Inflammatory macrophage (primary cell): ENCODE data around the gene WDR27.
"Not testable (repeated sequence)": the region's sequence is repeated elsewhere in the genome, so short reads cannot be mapped to it uniquely, and the experiment has no call there.

Source experiments
- DNase-seq, 2 donors: peaks; one replicate each; pipeline ENCODE4 v3.0.0-alpha.2; 2020 to 2022

Gene WDR27

DNA sequence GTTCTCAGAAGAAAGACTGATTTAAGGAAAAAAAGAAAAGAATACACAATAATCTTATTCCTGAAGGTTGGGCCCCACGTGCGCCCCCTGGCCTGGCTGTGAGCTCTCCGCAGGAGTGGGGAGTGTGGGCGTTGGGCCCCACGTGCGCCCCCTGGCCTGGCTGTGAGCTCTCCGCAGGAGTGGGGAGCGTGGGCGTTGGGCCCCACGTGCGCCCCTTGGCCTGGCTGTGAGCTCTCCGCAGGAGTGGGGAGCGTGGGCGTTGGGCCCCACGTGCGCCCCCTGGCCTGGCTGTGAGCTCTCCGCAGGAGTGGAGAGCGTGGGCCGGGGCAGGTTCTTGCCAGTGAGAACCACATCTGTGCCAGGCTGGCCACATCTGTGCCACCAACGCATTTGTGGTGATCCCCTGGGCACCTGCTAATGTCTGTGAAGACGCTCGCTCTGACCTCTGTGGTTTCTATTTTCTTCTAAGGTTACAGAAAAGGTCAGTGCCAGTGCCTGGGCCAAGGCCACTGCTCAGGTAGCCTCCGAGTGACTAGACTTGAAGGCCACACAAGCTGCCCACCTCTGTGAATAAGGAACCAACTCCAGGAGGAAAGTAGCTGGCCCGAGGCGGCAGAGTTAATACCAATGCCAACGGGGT lies 41.0 kb downstream of the WDR27 start:
- no peak for DNase-seq

DNA sequence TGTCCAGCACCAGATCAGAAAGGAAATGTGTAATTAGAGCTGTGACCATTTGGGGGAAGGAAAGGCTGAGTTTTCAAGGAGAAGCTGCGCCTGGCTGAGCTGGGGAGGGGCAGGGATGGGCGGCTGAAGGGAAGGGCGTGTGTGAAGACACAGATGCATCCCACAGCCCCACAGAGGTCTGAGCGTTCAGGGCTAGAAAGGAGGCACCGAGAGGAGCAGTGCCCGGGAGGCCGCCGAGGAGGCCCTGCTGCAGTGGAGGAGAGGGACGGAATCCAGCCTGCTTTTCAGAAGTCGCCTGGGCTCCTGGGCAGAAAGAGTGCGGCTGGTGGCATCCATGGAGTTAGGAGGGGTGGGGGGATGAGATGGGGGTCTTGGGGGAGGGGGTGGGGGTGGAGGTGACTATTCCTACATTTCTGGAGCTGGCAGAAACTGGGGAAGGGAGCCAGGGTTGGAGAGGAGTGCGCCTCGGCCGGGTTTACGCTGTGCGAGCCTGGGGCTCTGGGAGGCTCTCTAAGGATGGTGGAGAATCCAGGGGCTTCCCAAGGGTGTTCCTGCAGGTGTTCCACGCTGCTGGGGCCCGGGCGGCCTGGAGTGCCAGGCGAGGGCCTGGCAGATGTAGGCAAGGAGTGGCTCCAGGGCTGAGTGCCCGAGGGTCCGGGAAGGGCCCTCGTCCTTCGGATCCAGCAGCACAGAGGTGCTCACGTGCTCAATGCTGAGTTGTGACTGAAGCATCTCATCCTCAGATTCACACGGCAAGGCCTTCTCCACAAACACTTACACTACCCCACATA lies 41.8 kb downstream of the WDR27 start:
- no peak for DNase-seq

DNA sequence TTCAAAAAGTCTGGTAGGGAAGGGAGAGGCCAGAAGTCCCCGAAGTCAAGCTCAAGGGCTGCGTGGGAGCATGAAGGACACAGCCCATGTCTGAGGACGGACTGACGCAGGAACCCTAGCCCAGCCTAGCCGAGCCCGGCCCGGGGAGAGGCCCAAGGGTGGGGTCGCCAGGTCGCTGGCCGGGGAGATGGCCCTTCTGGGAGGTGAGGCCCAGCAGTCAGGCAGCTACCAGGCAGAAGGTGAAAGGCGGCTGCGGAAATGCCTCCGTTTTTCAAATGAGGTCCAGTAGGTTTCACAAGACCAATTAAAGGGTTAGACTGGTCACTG lies 44.6 kb downstream of the WDR27 start:
- DNase-seq = no peak

DNA sequence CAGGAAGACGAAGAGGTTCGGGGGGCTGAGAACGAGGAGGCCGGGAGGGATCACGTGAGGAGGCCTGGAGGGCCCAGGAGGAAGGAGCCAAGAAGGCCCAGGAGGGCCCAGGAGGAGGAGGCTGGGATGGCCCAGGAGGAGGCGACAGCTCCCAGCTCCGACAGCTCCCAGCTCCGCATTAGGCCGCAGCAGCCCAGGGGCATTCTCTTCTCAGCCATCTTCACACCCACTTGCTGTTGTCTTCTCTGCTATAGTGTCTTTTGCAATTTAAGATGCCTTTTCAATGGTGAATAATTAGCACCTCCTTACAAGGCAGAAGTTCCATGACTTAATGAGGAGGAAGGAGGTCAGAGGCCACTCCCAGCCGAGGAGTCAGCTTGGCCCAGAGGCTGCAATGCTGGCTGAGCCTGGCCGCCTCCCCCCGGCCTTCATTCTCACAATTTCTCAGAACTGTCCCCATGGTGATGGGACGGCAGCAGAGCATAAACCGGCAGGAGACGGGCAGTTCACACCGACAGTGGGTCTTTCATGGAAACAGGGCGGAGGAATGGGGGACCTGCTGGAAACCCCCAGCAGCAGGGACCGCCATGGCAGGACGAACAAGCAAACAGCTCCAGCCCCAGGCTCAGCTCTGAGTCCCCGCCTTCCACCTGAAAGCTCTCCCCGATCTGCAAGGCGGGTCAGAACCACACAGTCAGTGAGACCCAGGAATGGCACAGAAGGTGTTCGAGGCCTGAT lies 45.1 kb downstream of the WDR27 start:
- DNase-seq = no peak

DNA sequence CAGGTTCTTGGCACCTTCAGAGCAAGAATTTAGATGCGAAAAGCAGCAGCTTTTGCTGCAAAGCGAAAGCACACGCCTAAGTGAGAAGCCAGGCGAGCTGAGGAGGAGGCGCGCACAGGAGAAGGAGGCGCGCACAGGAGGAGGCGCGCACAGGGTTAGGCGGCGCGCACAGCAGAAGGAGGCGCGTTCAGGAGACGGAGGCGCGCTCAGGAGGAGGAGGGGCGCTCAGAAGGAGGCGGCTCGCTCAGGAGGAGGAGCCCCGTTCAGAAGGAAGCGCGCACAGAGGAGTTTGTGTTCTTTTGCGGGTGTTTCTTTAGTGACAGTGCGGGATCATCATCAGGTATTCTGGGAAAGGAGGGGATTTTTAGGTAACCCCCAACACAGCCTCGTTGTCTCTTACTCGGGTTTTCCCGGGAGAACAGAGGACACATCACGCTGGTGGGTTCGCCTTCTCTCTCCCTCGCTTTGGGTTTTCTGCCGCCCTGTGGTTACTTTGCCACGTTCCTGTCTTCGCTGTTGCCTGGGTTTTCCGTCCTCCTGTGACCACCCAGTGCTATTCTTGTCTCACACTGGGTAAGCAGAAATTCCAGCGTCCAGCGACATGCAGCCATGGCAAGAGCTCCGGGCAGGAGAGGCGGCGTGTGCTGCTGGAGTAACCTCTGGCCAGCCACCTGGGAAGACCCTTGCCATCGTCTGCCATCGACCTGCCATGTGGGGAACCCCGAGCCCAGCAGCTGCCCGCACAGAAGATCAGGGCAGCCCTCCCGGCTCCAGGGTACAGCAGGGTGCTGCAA lies 47.0 kb downstream of the WDR27 start:
- peak; percentile 70 to 76 for DNase-seq

DNA sequence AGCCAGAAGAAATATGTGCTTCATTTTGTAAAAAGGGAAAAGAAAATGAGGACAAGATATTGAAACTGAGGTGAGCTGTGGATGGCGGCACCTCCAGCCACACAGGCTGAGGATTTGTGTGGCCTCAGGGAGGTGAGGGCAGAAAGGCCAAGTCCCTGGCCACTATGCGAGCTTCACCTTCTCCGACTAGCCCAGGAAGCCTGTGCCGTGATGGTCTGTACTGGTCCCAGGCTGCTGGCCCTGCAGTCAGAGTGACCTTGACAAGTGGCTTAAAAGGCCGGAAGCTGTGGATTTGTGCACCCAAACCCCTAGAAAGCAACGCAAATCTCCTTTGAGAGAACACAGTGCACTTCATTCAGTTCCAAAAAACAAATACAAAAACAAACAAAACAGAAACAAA lies 48.1 kb downstream of the WDR27 start:
- DNase-seq = no peak

DNA sequence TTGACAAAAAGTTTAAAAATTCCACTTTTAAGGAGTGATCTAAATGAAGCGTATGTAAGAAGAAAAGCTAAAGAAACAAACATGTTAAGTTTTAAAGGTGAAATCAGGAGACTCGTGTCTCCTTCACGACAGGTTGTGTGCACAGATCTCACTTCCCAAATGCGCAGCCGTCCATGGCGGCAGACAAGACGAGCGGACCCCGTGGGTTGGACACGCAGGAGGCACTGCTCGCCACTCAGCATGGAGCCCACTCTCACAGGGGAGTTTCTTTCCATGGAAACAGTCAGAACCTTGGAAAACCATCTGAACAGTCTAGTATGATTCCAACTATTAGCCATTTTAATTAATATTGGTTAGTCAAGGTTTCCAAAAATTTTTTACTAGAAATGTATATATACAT lies 48.9 kb downstream of the WDR27 start:
- DNase-seq = no peak

DNA sequence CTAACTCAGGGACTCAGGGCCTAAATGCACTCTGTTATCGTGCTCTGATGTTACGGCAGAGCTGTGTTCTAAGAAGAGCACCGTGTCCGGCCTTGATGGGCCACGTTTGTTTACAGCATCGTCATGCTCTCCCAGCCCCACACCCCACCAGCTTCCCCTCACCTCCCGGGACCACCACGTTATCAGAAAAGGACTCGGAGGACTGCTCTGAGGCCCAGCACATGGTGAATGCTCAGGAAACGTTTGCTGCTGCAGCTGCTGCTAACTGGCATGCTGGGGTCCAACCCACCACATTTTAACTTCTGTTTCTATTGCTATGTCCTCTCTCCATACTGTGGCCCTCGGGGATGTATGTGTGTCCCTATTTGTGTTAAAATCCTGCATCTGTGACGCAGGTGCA lies 50.3 kb downstream of the WDR27 start:
- no peak for DNase-seq

DNA sequence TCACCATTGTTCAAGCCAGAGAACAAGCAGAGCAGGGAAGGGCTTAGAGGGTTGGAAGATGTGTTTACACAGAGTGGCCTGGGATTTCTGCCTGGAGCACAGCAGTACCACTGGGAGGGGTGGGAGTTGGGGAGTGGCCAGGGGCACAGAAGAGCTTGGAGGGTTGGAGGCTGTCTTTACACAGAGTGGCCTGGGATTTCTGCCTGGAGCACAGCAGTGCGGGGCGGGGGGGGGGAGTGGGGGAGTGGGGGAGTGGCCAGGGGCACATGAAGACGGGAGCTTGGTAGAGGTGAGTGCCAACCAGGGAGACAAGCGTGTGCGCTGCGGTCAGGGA lies 50.9 kb downstream of the WDR27 start:
- DNase-seq = no peak

DNA sequence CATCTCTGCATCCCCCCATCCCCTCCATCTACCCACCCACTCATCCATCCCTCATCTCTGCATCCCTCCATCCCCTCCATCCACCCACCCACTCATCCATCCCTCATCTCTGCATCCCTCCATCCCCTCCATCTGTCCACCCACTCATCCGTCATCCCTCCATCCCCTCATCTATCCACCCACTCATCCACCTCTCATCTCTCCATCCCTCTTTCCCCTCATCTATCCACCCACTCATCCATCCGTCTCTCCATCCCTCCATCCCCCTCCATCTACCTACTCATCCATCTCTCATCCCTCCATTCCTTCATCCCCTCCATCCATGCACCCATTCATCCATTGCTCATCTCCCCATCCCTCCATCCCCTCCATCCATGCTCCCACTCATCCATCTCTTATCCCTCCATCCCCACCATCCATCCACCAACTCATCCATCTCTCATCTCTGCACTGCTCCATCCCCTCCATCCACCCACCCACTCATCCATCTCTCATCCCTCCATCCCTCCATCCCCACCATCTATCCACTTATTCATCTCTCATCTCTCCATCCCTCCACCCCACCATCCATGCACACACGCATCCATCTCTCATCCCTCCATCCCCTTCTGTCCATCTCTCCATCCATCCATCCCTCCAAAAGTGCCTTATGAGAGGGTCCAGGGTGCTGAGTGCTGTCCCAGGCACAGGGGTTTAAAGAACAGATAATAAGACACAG lies 51.4 kb downstream of the WDR27 start:
- no peak for DNase-seq

DNA sequence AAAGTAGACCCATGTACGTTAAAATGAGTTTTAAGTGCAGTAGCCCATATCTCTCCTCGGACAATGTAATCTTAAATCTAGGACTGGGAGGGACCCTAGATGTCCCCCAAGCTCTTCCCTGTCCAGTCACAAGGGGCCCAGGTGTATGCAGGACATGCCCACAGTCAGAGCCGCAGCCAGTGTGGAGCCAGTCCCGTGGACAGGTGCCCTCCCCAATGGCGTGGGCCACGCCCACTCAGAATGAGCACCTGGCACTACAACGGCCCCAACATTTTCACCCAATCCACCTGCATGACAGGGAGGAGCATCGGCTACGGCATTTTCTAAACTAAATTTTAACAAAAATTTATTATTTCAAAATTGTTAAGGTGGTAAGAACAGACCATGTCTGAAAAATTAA lies 53.2 kb downstream of the WDR27 start:
- DNase-seq = no peak

DNA sequence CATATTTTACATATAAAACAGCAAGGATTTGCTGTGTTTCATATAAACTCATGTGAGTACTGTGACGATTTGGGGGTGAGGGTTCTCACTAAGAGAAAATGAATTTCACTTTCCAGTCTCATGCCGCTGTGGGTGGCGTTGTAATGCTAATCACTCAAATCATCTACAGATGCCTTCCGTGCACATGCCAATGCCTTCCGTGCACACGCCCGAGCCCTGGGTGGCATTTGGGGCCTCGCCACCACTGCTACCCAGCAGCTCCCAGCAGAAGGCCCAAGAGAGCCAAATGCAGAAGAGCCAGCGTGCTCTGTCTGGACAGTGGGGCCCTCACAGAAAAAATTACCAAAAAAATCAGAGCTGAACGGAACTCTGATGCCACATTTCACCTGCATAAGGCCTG lies 53.7 kb downstream of the WDR27 start:
- no peak for DNase-seq

DNA sequence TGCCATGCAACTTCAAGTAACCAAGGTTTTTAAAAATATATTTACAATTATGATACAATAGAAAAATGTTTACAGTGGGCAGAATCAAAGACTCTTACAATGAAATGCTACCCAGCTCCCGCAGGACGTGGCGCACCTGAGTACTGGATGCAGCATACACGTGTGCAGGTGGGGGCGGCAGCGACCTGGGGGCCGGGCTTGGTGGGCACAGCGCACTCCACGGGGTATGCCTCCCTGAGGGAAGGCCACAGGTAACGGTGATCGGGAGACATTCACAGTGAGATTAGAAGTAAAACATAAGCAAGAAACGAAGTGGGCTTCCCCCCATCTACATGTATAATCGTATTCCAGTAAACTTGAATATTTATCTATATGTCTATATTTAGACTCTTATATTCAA lies 54.2 kb downstream of the WDR27 start:
- DNase-seq = no peak

DNA sequence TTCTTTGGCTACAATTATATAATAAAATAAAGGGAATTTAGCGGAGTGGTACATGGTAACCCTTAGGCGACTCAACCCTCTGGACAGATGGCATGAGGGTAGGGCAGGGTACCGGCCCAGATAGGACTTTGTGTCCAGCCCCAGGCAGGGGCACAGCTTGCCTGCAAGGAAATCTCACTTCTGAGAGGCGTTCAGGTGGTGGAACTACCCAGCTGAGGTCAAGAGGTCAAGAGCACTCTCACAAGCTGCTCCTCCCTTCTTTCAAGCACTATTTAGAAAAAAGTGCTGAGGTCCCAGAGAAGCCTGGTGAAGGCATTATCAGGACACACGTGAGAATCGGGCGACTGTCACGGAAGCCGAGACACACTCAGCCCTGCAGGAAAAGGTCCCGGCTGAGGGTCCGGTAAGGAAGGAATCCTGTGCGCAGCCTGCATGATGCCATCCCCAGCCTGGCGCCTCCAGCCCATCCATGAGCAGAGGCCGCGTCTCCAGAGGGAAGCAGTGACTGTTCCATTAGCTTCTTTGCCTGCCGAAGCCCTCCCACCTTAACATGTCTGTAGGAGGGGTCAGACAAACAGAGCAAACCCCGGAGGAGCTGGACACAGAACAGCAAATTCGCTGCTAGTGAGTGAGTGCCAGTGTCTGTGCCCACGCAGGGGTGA lies 54.8 kb downstream of the WDR27 start:
- DNase-seq = no peak

DNA sequence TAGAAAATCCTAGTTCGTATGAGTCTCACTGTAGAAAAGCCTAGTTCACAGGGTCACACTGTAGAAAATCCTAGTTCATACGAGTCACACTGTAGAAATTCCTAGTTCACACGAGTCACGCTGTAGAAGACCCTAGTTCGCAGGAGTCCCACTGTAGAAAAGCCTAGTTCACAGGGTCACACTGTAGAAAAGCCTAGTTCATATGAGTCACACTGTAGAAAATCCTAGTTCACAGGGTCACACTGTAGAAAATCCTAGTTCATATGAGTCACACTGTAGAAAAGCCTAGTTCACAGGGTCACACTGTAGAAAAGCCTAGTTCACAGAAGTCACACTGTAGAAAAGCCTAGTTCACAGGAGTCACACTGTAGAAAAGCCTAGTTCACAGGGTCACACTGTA lies 56.4 kb downstream of the WDR27 start:
- DNase-seq = not testable (repeated sequence)

DNA sequence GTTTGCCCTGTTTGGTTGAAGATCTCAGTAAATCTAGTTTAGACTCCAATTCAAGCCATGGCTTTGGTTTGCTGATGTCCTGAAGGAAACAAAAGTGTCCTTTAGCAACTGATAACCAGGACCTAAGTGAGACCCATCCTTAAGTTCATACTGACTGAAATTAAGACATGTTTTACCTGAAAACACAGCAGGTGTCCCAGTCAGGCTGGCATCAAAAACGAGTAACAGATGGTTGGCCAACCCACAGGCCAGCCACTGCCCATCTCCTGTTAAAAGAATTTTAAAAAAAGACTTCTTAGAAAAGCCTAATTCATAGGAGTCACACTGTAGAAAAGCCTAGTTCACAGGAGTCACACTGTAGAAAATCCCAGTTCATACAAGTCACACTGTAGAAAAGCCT lies 58.3 kb downstream of the WDR27 start:
- DNase-seq = no peak

DNA sequence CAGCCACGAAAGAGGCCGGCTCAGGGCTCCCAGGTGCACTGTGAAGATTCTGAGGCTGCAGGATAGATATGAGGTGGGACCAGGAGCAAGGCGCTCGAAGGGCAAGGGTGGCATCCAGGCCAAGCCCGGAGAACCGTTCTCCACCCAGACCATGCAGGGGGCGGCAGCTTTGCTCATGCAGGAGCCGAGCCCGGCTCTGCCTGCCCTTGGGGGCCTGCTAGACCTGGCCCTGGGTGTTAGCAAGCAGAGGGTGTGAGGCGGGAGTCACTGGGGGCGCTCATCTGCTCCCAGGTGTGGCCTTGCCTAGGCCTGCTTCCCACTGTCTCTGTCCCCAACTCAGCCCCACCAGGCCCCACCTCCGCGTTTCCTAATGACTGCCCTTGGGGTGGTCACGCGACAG lies 59.4 kb downstream of the WDR27 start:
- no peak for DNase-seq

DNA sequence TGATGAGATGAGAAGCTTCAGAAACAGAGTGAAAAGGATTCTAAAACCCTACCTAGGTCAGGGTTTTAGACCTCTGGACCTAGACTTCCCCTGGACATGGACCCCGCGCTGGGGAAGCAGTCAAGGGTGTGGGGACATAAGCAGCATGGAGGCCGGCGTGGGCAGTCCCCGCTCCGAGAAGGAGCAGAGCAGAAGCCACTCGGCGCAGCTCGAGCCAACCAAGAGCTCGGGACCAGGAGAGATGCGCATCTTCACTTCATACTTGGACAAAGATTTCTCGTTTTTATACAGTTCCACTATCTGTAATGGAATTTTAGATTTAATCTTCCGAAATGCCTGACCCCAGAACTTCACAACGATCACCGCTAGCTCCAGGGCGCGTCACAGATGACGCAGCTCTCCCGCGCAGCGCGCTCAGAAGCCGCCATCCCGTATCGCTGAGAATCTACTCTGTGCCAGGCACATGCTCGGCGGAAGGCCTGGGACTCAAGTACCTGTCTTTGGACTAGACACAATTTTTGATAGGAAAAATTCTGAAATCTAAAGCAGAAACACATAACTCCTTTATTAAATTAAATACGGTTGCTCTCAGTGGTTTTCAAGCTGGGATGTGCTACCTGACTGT lies 60.3 kb downstream of the WDR27 start:
- no peak for DNase-seq

DNA sequence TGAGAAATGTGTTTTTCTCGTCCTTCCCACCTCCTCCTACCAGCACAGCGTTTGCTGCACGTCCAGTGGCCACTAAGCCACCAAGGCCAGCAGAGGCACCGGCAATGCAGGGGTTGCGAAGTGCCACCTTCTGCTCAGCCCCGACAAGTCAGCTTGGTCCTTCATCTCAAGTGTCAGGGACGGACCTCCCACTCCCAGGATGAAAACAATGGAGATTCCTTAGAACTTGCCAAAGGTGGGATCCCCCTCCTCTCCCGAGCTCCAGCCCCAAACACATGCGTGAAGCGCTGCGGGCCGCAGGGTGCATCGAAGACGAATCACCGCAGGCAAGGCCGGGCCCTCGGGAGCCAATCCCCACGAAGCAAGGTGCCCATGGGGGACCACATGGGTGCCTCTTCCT lies 60.8 kb downstream of the WDR27 start:
- DNase-seq = no peak

DNA sequence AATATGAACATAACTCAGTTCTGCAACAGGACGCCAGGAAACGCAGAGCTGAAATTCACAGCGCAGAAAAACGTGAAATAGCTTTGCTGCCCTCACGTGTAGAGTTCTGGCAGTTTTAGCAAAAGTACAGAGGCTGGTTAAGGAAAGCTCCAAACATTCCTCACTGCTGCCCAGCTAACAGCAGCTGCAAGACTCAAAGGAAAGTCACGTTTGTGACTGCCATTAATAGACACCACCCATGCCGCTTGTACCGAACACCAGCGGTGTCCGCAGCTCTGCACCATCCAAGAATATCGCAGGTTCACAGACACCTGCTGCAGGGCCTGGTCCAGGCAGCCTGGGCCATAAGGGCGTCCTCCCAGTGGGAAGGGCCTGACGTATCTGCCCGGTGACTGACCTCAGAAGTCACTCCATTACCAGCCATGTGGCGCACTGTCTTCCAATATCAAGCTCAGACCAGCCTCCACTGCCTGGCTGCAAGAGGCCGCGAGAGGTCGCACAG lies 61.4 kb downstream of the WDR27 start:
- no peak for DNase-seq

DNA sequence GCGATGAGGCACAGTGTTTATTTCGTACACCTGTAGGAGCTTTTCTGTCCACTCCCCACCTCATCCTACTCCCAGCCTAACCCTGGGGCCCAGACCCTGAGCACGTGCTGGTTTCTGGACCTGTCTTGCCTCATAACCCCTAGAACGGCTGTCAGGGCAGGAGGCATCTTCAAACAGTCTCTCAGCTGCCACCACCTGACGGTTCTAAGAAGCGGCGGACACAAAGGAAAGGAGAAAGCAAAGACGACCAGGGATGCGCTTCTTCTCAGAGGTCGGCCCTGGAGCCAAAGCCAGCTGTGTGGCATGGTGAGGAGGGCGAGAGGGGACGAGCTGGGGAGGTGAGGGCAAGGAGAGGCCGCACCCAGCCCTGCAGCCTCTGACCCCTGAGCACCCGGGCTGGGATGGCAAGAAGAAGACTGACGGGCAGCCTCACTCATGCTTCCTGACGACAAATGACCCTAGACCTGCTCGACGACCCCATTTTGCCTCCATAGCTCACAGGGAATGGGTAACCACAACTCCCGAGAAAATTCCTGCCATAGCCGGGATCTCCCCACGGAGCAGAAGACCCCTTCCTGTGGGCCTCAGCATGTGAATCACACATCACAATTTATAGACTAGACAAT lies 62.1 kb downstream of the WDR27 start:
- DNase-seq = no peak
